DND-41 (cell line): ENCODE data around the gene FZD4.
"Not testable (repeated sequence)": the region's sequence is repeated elsewhere in the genome, so short reads cannot be mapped to it uniquely, and the experiment has no call there.

Experiments used
- ATAC-seq: fragments of 200-7000 bp; cut with Tn5 transposase; 3 replicates; pipeline ENCODE4 v1.9.1; 2021; ENCODE audit warnings: low read depth; ENCODE audit not compliant: insufficient read depth
- DNase-seq: peaks from one replicate; pipeline ENCODE4 v3.0.0-alpha.2; 2020
- H2AFZ ChIP-seq: 2 replicates; pipeline ENCODE4 v1.6.0; 2012; ENCODE audit warnings: low read depth, low read length
- H3K27ac ChIP-seq: 2 replicates; pipeline ENCODE4 v1.5.1; 2012; ENCODE audit warnings: low read length, inconsistent platforms
- H3K27me3 ChIP-seq: fragments of 200-600 bp; sonication (generic); 2 replicates; pipeline ENCODE4 v1.6.0; 2012; ENCODE audit warnings: low read length, mild to moderate bottlenecking, inconsistent platforms; ENCODE audit not compliant: insufficient read depth, poor library complexity
- H3K36me3 ChIP-seq: 2 replicates; pipeline ENCODE4 v1.5.1; 2012; ENCODE audit warnings: low read length, inconsistent platforms; ENCODE audit not compliant: insufficient read depth
- H3K4me1 ChIP-seq: 2 replicates; pipeline ENCODE4 v1.5.1; 2012; ENCODE audit warnings: mild to moderate bottlenecking, low read length; ENCODE audit not compliant: insufficient read depth
- H3K4me2 ChIP-seq: 2 replicates; pipeline ENCODE4 v1.6.0; 2012; ENCODE audit warnings: mild to moderate bottlenecking, moderate library complexity, low read length, inconsistent platforms; ENCODE audit not compliant: insufficient read depth
- H3K4me3 ChIP-seq, 2 experiments: fragments of 200-600 bp in 1 of 2; shearing (Covaris generic) in 1 of 2; 2 replicates each; pipeline ENCODE4 v1.5.1; 2012 to 2016; ENCODE audit warnings: inconsistent platforms in 2 of 2, low read length in 2 of 2, mild to moderate bottlenecking in 2 of 2, low read depth in 1 of 2, moderate library complexity in 1 of 2
- H3K79me2 ChIP-seq: 2 replicates; pipeline ENCODE4 v1.6.0; 2012; ENCODE audit warnings: low read length, inconsistent platforms; ENCODE audit not compliant: insufficient read depth
- H3K9ac ChIP-seq: 2 replicates; pipeline ENCODE4 v1.6.0; 2012; ENCODE audit warnings: low read depth, mild to moderate bottlenecking, inconsistent platforms, low read length, moderate library complexity
- H3K9me3 ChIP-seq: 2 replicates; pipeline ENCODE4 v1.5.1; 2012; ENCODE audit warnings: low read length, moderate library complexity, mild to moderate bottlenecking, inconsistent platforms; ENCODE audit not compliant: insufficient read depth, severe bottlenecking
- H4K20me1 ChIP-seq: 2 replicates; pipeline ENCODE4 v1.6.0; 2012; ENCODE audit warnings: low read length; ENCODE audit not compliant: insufficient read depth
- CTCF ChIP-seq: IDR thresholded peaks from 2 replicates; pipeline ENCODE4 v1.5.1; 2012; ENCODE audit warnings: borderline replicate concordance, low read length, moderate library complexity, mild to moderate bottlenecking; ENCODE audit not compliant: poor library complexity, severe bottlenecking; ENCODE audit errors: extremely low read depth
- EZH2 ChIP-seq: IDR thresholded peaks from 3 replicates; pipeline ENCODE4 v1.6.1; 2012; ENCODE audit warnings: borderline replicate concordance, low read depth, mild to moderate bottlenecking, moderate library complexity, low read length, inconsistent platforms; ENCODE audit not compliant: severe bottlenecking

Gene FZD4

DNA sequence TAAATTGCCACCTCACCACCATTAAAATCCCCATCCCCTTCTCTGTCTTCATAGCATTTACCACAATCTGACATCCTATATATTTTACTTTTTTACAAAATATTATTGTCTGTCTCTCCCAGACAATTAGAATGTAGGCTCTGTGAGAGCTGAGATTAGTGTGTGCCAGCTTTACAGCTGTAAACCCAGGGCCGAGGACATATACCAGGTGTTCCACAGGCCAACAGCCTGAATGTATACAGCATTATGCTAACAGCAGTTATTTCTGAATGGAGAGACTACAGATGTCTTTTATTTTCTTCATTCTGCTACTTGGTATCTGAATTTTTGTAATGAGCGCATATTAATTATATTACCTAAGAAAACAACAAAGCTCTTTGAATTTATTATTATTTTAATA is 36.7 kb downstream of the FZD4 start:
- no peak for TF ChIP-seq CTCF
- no peak for TF ChIP-seq EZH2
- no peak overlapping the region for H3K4me2 ChIP-seq

GRCh38 chr11:86917589-86917988 is 37.6 kb downstream of the FZD4 start:
- H3K4me2 ChIP-seq: no peak overlapping the region
- no peak overlapping the region for H3K27ac ChIP-seq

More for the DNA sequence above, 36.7 kb downstream of the FZD4 start:
- ATAC-seq (no peak), DNase-seq (no peak)
- Histone ChIP-seq H3K27me3 (no peaks in the 10 kb centered on the region), H2AFZ (no peak overlapping the region), H3K4me1 (no peaks in the 10 kb centered on the region), H3K4me3 (no peak overlapping the region), H3K9me3 (no peaks in the 10 kb centered on the region), H4K20me1 (no peaks in the 10 kb centered on the region), H3K27ac (no peak overlapping the region), H3K9ac (no peak overlapping the region), H3K36me3 (no peaks in the 10 kb centered on the region), H3K79me2 (no peaks in the 10 kb centered on the region)

GRCh38 chr11:86916330-86916729 is 38.9 kb downstream of the FZD4 start:
- TF ChIP-seq CTCF: no peak
- Histone ChIP-seq H3K27ac (no peak overlapping the region), H3K36me3 (no peaks in the 10 kb centered on the region), H3K9me3 (no peaks in the 10 kb centered on the region), H3K79me2 (no peaks in the 10 kb centered on the region), H3K4me3 (no peak overlapping the region), H2AFZ (no peak overlapping the region), H3K9ac (no peak overlapping the region), H3K4me2 (no peak overlapping the region), H3K27me3 (no peaks in the 10 kb centered on the region), H4K20me1 (no peaks in the 10 kb centered on the region), H3K4me1 (no peaks in the 10 kb centered on the region)
- DNase-seq (no peak), ATAC-seq (no peak)

More at GRCh38 chr11:86917589-86917988, 37.6 kb downstream of the FZD4 start:
- H3K27me3 ChIP-seq: no peaks in the 10 kb centered on the region
- no peaks in the 10 kb centered on the region for H3K4me1 ChIP-seq
- no peak overlapping the region for H3K9ac ChIP-seq
- no peaks in the 10 kb centered on the region for H3K79me2 ChIP-seq
- TF ChIP-seq CTCF (no peak), EZH2 (no peak)
- DNase-seq (no peak), ATAC-seq (no peak)
- H3K9me3 ChIP-seq: no peaks in the 10 kb centered on the region
- H4K20me1 ChIP-seq: no peaks in the 10 kb centered on the region
- H2AFZ ChIP-seq: no peak overlapping the region
- H3K4me3 ChIP-seq: no peak overlapping the region
- H3K36me3 ChIP-seq: no peaks in the 10 kb centered on the region

GRCh38 chr11:86915850-86916249 is 39.3 kb downstream of the FZD4 start:
- not testable (repeated sequence) for H3K4me3 ChIP-seq, H4K20me1 ChIP-seq, H3K36me3 ChIP-seq, H3K9me3 ChIP-seq, H3K27ac ChIP-seq, ATAC-seq, H3K27me3 ChIP-seq, H2AFZ ChIP-seq, H3K4me1 ChIP-seq, DNase-seq, H3K4me2 ChIP-seq, H3K79me2 ChIP-seq, H3K9ac ChIP-seq
